ENCODE data around the gene TMPRSS9. TPM values are rescaled to one million over a fixed set of nuclear protein-coding genes. Genes with fewer than 3 reads are reported as not detected.

Gene TMPRSS9
- total RNA-seq, 2 donors from 2014 or later, result not detected

DNA sequence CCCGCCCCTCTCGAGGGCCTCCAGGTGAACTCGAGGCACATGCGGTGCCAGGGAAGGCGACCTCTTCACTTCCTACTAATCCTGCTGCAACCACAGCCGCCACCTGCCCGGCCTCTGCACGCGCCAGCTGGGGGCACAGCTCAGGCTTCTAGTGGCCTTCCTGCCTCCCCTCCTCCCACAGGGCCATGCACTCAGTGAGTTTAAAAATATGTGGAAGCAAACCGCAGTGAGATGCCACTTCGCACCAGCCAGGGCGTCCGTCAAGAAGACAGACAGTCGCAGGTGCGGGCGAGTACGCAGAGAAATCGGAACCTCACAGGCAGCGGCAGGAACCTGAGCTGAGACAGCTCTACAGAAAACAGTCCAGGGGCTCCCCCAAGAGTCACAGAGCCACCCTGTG, 86.3 kb downstream of the TMPRSS9 start:
- no peak overlapping the region for H3K27ac ChIP-seq
- TF ChIP-seq, protein P1, sequence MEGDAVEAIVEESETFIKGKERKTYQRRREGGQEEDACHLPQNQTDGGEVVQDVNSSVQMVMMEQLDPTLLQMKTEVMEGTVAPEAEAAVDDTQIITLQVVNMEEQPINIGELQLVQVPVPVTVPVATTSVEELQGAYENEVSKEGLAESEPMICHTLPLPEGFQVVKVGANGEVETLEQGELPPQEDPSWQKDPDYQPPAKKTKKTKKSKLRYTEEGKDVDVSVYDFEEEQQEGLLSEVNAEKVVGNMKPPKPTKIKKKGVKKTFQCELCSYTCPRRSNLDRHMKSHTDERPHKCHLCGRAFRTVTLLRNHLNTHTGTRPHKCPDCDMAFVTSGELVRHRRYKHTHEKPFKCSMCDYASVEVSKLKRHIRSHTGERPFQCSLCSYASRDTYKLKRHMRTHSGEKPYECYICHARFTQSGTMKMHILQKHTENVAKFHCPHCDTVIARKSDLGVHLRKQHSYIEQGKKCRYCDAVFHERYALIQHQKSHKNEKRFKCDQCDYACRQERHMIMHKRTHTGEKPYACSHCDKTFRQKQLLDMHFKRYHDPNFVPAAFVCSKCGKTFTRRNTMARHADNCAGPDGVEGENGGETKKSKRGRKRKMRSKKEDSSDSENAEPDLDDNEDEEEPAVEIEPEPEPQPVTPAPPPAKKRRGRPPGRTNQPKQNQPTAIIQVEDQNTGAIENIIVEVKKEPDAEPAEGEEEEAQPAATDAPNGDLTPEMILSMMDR (IDR thresholded peaks at IDR 0.05), result no peak
- no peaks in the 10 kb centered on the region for H3K9me3 ChIP-seq
- no peaks in the 10 kb centered on the region for H3K27me3 ChIP-seq
- peaks cover 0 to 5% of the 10 kb centered on the region in 2 donors for H3K4me1 ChIP-seq
- H3K36me3 ChIP-seq, result peaks cover 12% of the 10 kb centered on the region
- DNase-seq (ENCODE audit: low spot score), result no peak
- no peak overlapping the region for H3K4me3 ChIP-seq

DNA sequence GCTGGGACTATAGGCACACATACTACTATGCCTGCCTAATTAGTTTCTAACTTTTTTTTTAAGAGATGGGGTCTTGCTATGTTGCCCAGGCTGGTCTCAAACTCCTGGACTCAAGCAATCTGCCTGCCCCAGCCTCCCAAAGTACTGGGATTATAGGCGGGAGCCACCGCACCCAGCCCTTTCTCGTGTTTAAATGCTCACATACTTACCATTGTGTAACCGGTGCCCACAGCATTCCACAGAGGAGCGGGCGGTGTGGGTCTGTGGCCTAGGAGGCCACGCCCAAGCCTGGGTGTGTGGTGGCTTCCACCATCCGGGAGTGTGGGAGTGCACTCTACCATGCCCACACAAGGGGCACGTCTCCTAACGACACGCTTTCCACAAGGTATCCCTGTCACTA, 89.0 kb downstream of the TMPRSS9 start:
- no peak for DNase-seq (ENCODE audit: low spot score)
- Histone ChIP-seq H3K4me1 (peaks cover 0 to 5% of the 10 kb centered on the region in 2 donors), H3K36me3 (peaks cover 9% of the 10 kb centered on the region), H3K4me3 (no peak overlapping the region), H3K27me3 (no peaks in the 10 kb centered on the region), H3K9me3 (no peaks in the 10 kb centered on the region), H3K27ac (no peak overlapping the region)
- TF ChIP-seq, protein P1 (IDR thresholded peaks at IDR 0.05), result no peak

DNA sequence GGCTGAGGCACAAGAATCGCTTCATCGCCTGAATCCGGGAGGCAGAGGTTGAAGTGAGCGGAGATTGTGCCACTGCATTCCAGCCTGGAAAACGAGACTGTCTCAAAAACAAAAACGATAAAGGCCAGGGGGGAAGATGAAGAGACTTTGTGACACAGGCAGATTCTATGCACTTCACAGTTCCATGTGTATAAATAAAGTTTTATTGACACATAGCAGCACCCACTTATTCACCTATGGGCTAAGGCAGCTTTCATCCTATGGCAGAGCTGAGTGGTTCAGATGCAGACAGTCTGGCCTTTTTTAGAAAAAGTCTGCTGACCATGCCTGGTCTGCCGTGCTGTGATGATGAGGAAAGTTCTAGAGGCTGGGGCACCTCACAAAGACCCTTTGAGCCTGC, 91.1 kb downstream of the TMPRSS9 start:
- no peaks in the 10 kb centered on the region for H3K27me3 ChIP-seq
- peaks cover 0 to 13% of the 10 kb centered on the region in 2 donors for H3K4me1 ChIP-seq
- H3K36me3 ChIP-seq, result no peaks in the 10 kb centered on the region
- no peak for DNase-seq (ENCODE audit: low spot score)
- H3K4me3 ChIP-seq, result no peak overlapping the region
- no peaks in the 10 kb centered on the region for H3K9me3 ChIP-seq
- TF ChIP-seq, protein P1 (IDR thresholded peaks at IDR 0.05), result no peak
- no peak overlapping the region for H3K27ac ChIP-seq

DNA sequence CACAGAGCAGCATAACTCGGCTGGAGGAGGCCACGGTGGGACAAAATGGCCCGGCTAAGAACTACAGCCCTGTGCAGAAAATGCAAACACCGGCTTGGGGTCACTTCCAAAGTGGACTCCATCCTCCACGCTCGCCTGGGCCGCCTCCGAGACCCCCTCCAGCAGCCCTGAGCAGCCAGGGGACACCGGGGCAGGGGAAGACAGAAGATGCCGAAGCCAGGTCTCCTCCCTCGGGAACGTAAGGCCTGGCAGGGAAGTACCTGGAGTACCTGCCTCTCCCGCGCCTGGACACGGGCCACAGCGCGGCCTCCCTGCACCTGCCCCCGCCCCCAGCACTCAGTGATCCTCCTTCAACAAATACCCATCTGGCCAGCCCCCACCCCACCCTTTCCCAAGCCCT, 91.7 kb downstream of the TMPRSS9 start:
- Histone ChIP-seq H3K27me3 (no peaks in the 10 kb centered on the region), H3K4me1 (peaks cover 0 to 11% of the 10 kb centered on the region in 2 donors), H3K9me3 (no peaks in the 10 kb centered on the region), H3K36me3 (no peaks in the 10 kb centered on the region), H3K27ac (no peak overlapping the region), H3K4me3 (no peak overlapping the region)
- TF ChIP-seq, protein P1 (IDR thresholded peaks at IDR 0.05), result no peak
- no peak for DNase-seq (ENCODE audit: low spot score)

DNA sequence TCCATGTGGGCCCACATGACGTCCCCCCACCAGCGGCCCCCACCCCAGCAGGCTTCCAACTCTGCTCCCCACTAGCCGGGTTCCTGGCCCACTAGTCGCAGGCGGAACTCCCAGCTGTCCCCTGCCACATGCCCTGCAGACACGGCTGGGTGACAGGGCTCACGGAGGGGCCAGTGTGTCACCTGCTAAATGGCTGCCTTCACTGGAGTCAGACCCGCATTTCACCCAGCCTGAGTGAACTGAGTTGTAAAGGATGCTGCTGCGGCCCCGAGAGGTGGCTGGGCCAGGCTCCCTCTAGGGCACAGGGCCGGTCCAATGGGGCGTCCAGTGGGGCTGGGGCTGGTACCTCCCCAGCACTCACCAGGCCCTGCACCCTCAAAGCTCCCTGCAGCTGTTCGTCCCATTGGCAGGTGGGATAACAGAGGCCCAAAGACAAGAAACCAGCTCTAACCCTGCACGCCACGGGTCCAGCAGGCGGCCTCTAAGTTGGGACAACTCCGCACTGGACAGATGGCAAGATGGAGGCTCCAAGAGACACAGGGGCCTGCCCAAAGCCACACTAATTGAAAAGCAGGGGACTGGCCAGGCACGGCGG, 93.5 kb downstream of the TMPRSS9 start:
- Histone ChIP-seq H3K4me3 (no peak overlapping the region), H3K4me1 (peaks cover 0 to 19% of the 10 kb centered on the region in 2 donors), H3K9me3 (no peaks in the 10 kb centered on the region), H3K27me3 (no peaks in the 10 kb centered on the region), H3K36me3 (no peaks in the 10 kb centered on the region), H3K27ac (no peak overlapping the region)
- TF ChIP-seq, protein P1 (IDR thresholded peaks at IDR 0.05), result no peak
- DNase-seq (ENCODE audit: low spot score), result no peak
